DND-41 (cell line): ENCODE measurements around the gene PRR7.

Experiments
- ATAC-seq: fragments of 200-7000 bp; cut with Tn5 transposase; 3 replicates; pipeline ENCODE4 v1.9.1; 2021; ENCODE audit warnings: low read depth; ENCODE audit not compliant: insufficient read depth
- DNase-seq: peaks from one replicate; pipeline ENCODE4 v3.0.0-alpha.2; 2020
- H2AFZ ChIP-seq: 2 replicates; pipeline ENCODE4 v1.6.0; 2012; ENCODE audit warnings: low read depth, low read length
- H3K27ac ChIP-seq: 2 replicates; pipeline ENCODE4 v1.5.1; 2012; ENCODE audit warnings: low read length, inconsistent platforms
- H3K27me3 ChIP-seq: fragments of 200-600 bp; sonication (generic); 2 replicates; pipeline ENCODE4 v1.6.0; 2012; ENCODE audit warnings: low read length, mild to moderate bottlenecking, inconsistent platforms; ENCODE audit not compliant: insufficient read depth, poor library complexity
- H3K36me3 ChIP-seq: 2 replicates; pipeline ENCODE4 v1.5.1; 2012; ENCODE audit warnings: low read length, inconsistent platforms; ENCODE audit not compliant: insufficient read depth
- H3K4me1 ChIP-seq: 2 replicates; pipeline ENCODE4 v1.5.1; 2012; ENCODE audit warnings: mild to moderate bottlenecking, low read length; ENCODE audit not compliant: insufficient read depth
- H3K4me2 ChIP-seq: 2 replicates; pipeline ENCODE4 v1.6.0; 2012; ENCODE audit warnings: mild to moderate bottlenecking, moderate library complexity, low read length, inconsistent platforms; ENCODE audit not compliant: insufficient read depth
- H3K4me3 ChIP-seq, 2 experiments: fragments of 200-600 bp in 1 of 2; shearing (Covaris generic) in 1 of 2; 2 replicates each; pipeline ENCODE4 v1.5.1; 2012 to 2016; ENCODE audit warnings: inconsistent platforms in 2 of 2, low read length in 2 of 2, mild to moderate bottlenecking in 2 of 2, low read depth in 1 of 2, moderate library complexity in 1 of 2
- H3K79me2 ChIP-seq: 2 replicates; pipeline ENCODE4 v1.6.0; 2012; ENCODE audit warnings: low read length, inconsistent platforms; ENCODE audit not compliant: insufficient read depth
- H3K9ac ChIP-seq: 2 replicates; pipeline ENCODE4 v1.6.0; 2012; ENCODE audit warnings: low read depth, mild to moderate bottlenecking, inconsistent platforms, low read length, moderate library complexity
- H3K9me3 ChIP-seq: 2 replicates; pipeline ENCODE4 v1.5.1; 2012; ENCODE audit warnings: low read length, moderate library complexity, mild to moderate bottlenecking, inconsistent platforms; ENCODE audit not compliant: insufficient read depth, severe bottlenecking
- H4K20me1 ChIP-seq: 2 replicates; pipeline ENCODE4 v1.6.0; 2012; ENCODE audit warnings: low read length; ENCODE audit not compliant: insufficient read depth
- CTCF ChIP-seq: IDR thresholded peaks from 2 replicates; pipeline ENCODE4 v1.5.1; 2012; ENCODE audit warnings: borderline replicate concordance, low read length, moderate library complexity, mild to moderate bottlenecking; ENCODE audit not compliant: poor library complexity, severe bottlenecking; ENCODE audit errors: extremely low read depth
- EZH2 ChIP-seq: IDR thresholded peaks from 3 replicates; pipeline ENCODE4 v1.6.1; 2012; ENCODE audit warnings: borderline replicate concordance, low read depth, mild to moderate bottlenecking, moderate library complexity, low read length, inconsistent platforms; ENCODE audit not compliant: severe bottlenecking

Gene PRR7

GRCh38 chr5:177429248-177430040, 17.2 kb upstream of the PRR7 start:
- Histone ChIP-seq H3K27me3 (no peaks in the 10 kb centered on the region), H3K9me3 (no peaks in the 10 kb centered on the region), H2AFZ (no peak overlapping the region), H3K9ac (peak overlapping the region; percentile 38), H3K79me2 (peaks cover 45% of the 10 kb centered on the region), H3K27ac (peak overlapping the region; percentile 78), H3K4me2 (peak overlapping the region; percentile 100), H3K36me3 (peaks cover 50% of the 10 kb centered on the region), H3K4me3 (peak overlapping the region in 1 of 2 experiments; percentile 43; a peak in 2 of 4 replicates), H3K4me1 (peaks cover 70% of the 10 kb centered on the region), H4K20me1 (peaks cover 67% of the 10 kb centered on the region)
- ATAC-seq (peak; percentile 46), DNase-seq (peak; percentile 96)
- TF ChIP-seq CTCF, result no peak
- no peak for TF ChIP-seq EZH2

- H3K9ac ChIP-seq, result peak overlapping the region; percentile 45
- H3K79me2 ChIP-seq, result peaks cover 45% of the 10 kb centered on the region
- no peaks in the 10 kb centered on the region for H3K27me3 ChIP-seq
- peaks cover 65% of the 10 kb centered on the region for H3K4me1 ChIP-seq
- H2AFZ ChIP-seq, result no peak overlapping the region
- H3K9me3 ChIP-seq, result no peaks in the 10 kb centered on the region
- H3K4me3 ChIP-seq, result no peak overlapping the region
- no peak for TF ChIP-seq EZH2
- TF ChIP-seq CTCF, result no peak
- H3K4me2 ChIP-seq, result peak overlapping the region; percentile 100; the same call in 1 of the 2 replicates
- peaks cover 70% of the 10 kb centered on the region for H4K20me1 ChIP-seq
- peaks cover 59% of the 10 kb centered on the region for H3K36me3 ChIP-seq
- no peak for ATAC-seq
- DNase-seq, result no peak
- peak overlapping the region; percentile 78 for H3K27ac ChIP-seq
These were observed 16.3 kb upstream of the PRR7 start for GRCh38 chr5:177430140-177430951.

GRCh38 chr5:177430972-177431316, 15.7 kb upstream of the PRR7 start:
- ATAC-seq, result peak; percentile 2; the same call in 1 of the 3 replicates
- Histone ChIP-seq H3K9ac (peak overlapping the region; percentile 45), H3K27ac (peak overlapping the region; percentile 78)

More at GRCh38 chr5:177430972-177431316, 15.7 kb upstream of the PRR7 start:
- no peaks in the 10 kb centered on the region for H3K27me3 ChIP-seq
- peaks cover 60% of the 10 kb centered on the region for H3K4me1 ChIP-seq
- peak overlapping the region; percentile 49 for H3K4me2 ChIP-seq
- no peaks in the 10 kb centered on the region for H3K9me3 ChIP-seq
- peaks cover 65% of the 10 kb centered on the region for H3K36me3 ChIP-seq
- peaks cover 70% of the 10 kb centered on the region for H4K20me1 ChIP-seq
- H3K4me3 ChIP-seq, result no peak overlapping the region
- H2AFZ ChIP-seq, result no peak overlapping the region
- no peak for DNase-seq
- TF ChIP-seq CTCF (no peak), EZH2 (no peak)
- H3K79me2 ChIP-seq, result peaks cover 45% of the 10 kb centered on the region
